Cardiac fibroblast (primary cell): ENCODE measurements around the gene DCTN1.

Source experiments
- DNase-seq, 2 donors: peaks; one replicate each; pipeline versions ENCODE4 v3.0.0 to v3.0.0-alpha.2; 2010; ENCODE audit warnings: low read depth in 2 of 2
- H3K4me3 ChIP-seq, 2 donors: replicated peaks in 1 of 2; 1 replicate in 1 of 2; 2 replicates in 1 of 2; pipeline ENCODE4 v1.5.1; 2011; ENCODE audit warnings: low read depth in 2 of 2, low read length in 2 of 2, mild to moderate bottlenecking in 2 of 2, moderate library complexity in 1 of 2
- TF ChIP-seq, protein P1 (sequence below): IDR thresholded peaks from one replicate; pipeline ENCODE4 v1.5.1; 2011; ENCODE audit warnings: low read depth, mild to moderate bottlenecking, low read length, inconsistent platforms

Gene DCTN1

DNA sequence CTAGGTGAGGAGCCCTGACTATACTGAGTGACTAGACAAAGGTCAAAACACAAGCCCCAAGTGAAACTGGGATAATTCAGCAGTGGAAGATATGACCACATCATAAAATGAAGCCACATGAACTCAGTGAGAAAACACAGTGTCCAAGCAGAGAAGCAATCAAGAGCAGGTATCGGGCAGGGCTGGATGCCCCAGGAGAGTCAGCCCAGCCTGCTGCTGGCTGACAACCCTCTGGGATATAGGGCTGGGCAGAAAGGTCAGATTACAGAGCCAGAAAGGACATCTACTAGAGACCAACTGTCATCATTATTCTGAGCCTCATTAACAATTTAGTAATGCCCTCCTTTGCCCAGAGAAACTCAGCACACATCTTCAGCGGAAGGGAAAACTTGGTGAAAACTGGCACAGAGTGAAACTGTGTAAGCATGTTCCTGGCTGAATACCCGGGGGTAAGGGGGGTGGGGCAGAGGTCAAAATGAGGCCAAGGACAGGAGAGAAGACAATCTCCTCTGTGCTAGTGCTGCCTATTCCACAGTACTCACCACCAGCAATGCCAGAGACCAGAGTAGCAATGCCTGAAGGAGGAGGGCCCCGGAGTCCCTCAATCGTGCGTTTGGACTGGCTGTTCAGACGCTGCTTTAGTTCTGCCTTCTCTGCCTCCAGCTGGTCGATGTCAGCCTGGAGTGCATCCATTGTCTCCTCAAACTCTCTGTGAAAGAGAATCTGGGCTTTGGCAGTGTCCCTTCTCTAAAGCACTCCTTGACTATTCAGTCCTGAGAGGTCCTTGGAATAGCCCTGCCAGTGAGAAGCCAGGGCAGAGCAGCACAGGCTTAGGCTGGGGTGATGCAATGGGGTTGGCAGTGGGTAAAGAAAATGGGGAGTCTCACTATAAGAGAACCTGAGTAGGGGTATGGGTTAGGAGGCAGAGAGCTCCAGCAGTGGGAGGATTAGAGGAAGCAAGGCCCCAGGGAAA, 15.3 kb downstream of the DCTN1 start:
- TF ChIP-seq, protein P1, sequence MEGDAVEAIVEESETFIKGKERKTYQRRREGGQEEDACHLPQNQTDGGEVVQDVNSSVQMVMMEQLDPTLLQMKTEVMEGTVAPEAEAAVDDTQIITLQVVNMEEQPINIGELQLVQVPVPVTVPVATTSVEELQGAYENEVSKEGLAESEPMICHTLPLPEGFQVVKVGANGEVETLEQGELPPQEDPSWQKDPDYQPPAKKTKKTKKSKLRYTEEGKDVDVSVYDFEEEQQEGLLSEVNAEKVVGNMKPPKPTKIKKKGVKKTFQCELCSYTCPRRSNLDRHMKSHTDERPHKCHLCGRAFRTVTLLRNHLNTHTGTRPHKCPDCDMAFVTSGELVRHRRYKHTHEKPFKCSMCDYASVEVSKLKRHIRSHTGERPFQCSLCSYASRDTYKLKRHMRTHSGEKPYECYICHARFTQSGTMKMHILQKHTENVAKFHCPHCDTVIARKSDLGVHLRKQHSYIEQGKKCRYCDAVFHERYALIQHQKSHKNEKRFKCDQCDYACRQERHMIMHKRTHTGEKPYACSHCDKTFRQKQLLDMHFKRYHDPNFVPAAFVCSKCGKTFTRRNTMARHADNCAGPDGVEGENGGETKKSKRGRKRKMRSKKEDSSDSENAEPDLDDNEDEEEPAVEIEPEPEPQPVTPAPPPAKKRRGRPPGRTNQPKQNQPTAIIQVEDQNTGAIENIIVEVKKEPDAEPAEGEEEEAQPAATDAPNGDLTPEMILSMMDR = no peak
- H3K4me3 ChIP-seq = no peak overlapping the region
- DNase-seq = no peak

DNA sequence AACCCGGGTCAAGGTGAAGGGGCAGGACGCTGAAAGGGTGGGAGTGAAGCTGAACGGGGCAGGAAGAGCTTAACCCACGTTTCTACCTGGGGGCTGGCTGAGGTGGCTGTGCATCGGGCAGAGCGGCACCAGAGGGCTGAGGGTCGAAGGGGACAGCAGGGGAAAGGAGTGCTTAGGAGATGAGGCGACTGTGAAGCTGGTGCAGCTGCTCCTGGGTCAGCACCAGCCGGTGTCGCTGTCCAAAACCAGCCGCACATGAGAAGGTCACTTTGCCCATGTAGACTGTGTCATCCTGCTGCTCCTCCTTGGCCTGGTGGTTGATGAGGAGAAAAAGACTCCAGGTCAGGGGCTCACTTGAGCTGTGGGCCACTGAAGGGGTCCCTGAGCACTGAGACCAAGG, 18.8 kb downstream of the DCTN1 start:
- DNase-seq = no peak
- TF ChIP-seq, protein P1 = no peak
- H3K4me3 ChIP-seq = no peak overlapping the region

DNA sequence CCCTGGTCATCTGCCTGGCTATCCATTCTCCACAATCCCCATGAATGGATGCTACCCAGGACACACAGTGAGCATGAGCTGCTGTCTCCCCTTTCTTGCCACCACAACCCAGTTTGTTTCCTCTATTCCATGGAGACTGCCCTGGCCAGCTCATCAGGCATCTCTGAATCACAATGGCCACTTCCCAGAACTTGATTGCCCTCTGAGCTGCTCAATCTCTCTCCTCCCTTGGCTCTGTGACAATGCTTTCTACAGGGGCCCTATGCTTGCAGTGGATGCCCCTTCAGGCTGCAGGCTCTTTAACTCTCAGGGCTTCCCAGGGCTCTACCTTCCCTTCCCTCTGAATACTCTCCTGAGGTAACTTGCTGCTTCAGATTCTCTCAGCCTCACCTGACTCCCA, 22.5 kb downstream of the DCTN1 start:
- peak in 1 of 2 donors; percentile 25 for DNase-seq
- no peak overlapping the region for H3K4me3 ChIP-seq
- TF ChIP-seq, protein P1 = no peak

DNA sequence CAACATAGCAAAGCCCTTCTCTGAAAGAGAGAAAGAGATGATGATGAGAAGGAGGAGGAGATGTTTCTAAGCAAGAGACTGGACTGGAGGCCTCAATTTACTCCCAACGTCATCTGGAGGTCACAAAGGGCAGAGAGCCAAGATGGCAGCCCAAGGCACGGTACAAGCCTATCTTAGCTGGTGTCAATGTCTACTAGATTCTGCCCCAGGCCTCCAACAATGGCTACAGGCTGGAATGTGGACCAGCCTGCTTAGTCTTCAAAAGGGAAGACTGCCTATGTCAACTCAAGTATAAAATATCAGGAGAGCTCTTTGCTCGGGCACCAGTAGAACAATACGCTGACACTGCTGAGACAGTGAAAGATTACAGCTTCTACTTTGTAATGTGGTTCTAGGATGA, 30.2 kb downstream of the DCTN1 start:
- H3K4me3 ChIP-seq = no peak overlapping the region
- TF ChIP-seq, protein P1 = no peak
- DNase-seq = no peak

DNA sequence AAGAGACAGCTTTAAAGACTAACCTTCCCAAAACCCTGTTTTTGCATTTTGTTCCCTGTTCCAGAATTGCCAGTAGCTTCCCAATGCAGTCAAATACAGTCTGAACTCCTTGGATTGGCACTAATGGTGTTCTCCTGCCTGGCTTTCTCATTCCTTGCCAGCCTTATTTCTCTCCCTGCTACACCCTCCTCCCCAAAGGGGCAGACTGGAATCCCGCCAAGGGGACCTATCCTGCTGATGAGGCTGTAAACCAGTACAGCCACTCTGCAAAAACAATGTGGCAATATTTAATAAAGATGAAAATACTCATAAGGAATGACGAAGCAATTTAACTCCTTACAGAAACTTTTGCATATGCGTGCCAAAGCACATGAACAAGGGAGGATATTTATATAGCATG, 32.4 kb downstream of the DCTN1 start:
- H3K4me3 ChIP-seq = no peak overlapping the region
- DNase-seq = no peak
- TF ChIP-seq, protein P1 = no peak

DNA sequence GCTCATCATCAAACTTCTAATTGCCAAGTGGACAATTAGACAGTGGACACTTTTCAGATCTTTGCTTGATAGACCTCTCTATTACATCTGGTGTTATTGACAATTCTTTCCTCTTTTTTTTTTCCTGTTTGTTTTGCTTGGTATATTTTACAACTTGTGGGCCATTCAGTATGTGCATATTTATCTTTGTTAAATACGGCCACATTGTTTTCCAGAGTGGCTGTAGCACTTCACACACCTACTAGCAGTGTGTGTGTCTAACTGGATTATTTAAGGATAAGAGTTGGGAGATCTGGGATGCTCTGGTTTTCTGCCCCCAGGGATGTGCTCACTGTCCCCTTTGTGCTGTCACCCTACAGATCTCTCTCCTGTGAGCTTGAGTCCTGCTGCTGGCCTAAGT, 32.8 kb downstream of the DCTN1 start:
- no peak overlapping the region for H3K4me3 ChIP-seq
- TF ChIP-seq, protein P1 = no peak
- DNase-seq = no peak
